Measurements from ENCODE around the gene BPHL.
A peak's percentile ranks its signal among the peaks of the same experiment; 100 is the strongest.
"Not testable (repeated sequence)": the region's sequence is repeated elsewhere in the genome, so short reads cannot be mapped to it uniquely, and the experiment has no call there.

BPHL gene

GRCh38 chr6:3118353-3119039 is at the start of gene BPHL:
BPHL (plus strand) TSS chr6:3118711; CDS start chr6:3118741, 30 bp downstream.
- DNase-seq, result peak; percentile 87

GRCh38 chr6:3071568-3071967 is 46.9 kb upstream of the BPHL start:
- DNase-seq, result no peak

GRCh38 chr6:3072798-3073197 is 45.7 kb upstream of the BPHL start:
- no peak for DNase-seq

- no peak for DNase-seq
Observed at GRCh38 chr6:3073382-3073781, 45.1 kb upstream of the BPHL start.

- DNase-seq, result no peak
Observed at GRCh38 chr6:3075772-3076113, 42.8 kb upstream of the BPHL start.

GRCh38 chr6:3076320-3076719 is 42.2 kb upstream of the BPHL start:
- DNase-seq, result no peak

GRCh38 chr6:3077430-3077829 is 41.1 kb upstream of the BPHL start:
- DNase-seq, result no peak

- not testable (repeated sequence) for DNase-seq
Observed at GRCh38 chr6:3078952-3079351, 39.6 kb upstream of the BPHL start.

- no peak for DNase-seq
Observed at GRCh38 chr6:3079682-3080081, 38.8 kb upstream of the BPHL start.

- no peak for DNase-seq
Observed at GRCh38 chr6:3081960-3082359, 36.6 kb upstream of the BPHL start.

- no peak for DNase-seq
Observed at GRCh38 chr6:3085074-3085473, 33.4 kb upstream of the BPHL start.

GRCh38 chr6:3086282-3086946 is 32.1 kb upstream of the BPHL start:
- DNase-seq, result no peak

GRCh38 chr6:3088446-3088845 is 30.1 kb upstream of the BPHL start:
- no peak for DNase-seq

GRCh38 chr6:3088968-3089367 is 29.5 kb upstream of the BPHL start:
- DNase-seq, result no peak

- no peak for DNase-seq
Observed at GRCh38 chr6:3090013-3090412, 28.5 kb upstream of the BPHL start.

- DNase-seq, result no peak
Observed at GRCh38 chr6:3094815-3095214, 23.7 kb upstream of the BPHL start.

- DNase-seq, result no peak
Observed at GRCh38 chr6:3102875-3103274, 15.6 kb upstream of the BPHL start.

- DNase-seq, result no peak
Observed at GRCh38 chr6:3108746-3109414, 9.6 kb upstream of the BPHL start.

- DNase-seq, result no peak
Observed at GRCh38 chr6:3109761-3110160, 8.8 kb upstream of the BPHL start.

- no peak for DNase-seq
Observed at GRCh38 chr6:3114377-3114776, 4.1 kb upstream of the BPHL start.

- DNase-seq, result no peak
Observed at GRCh38 chr6:3117912-3118352, 579 bp upstream of the BPHL start.

- no peak for DNase-seq
Observed at GRCh38 chr6:3119040-3119723, 671 bp downstream of the BPHL start.

GRCh38 chr6:3120765-3121089 is 2.2 kb downstream of the BPHL start:
- DNase-seq, result no peak

- no peak for DNase-seq
Observed at GRCh38 chr6:3122823-3123182, 4.3 kb downstream of the BPHL start.

All from amniotic stem cell (primary cell).